ENCODE measurements around the gene ATP10B.

GRCh38 chr5:160626322-160626721, 225.7 kb downstream of the ATP10B start:
- TF ChIP-seq SUZ12 (IDR thresholded peaks at IDR 0.05; ENCODE audit: extremely low read depth, insufficient read depth, insufficient read length) (no peak), ZNF274 (IDR thresholded peaks at IDR 0.05; ENCODE audit: low read depth, low read length) (no peak)
